ENCODE measurements around the gene SCGB1A1.

The SCGB1A1 gene

DNA sequence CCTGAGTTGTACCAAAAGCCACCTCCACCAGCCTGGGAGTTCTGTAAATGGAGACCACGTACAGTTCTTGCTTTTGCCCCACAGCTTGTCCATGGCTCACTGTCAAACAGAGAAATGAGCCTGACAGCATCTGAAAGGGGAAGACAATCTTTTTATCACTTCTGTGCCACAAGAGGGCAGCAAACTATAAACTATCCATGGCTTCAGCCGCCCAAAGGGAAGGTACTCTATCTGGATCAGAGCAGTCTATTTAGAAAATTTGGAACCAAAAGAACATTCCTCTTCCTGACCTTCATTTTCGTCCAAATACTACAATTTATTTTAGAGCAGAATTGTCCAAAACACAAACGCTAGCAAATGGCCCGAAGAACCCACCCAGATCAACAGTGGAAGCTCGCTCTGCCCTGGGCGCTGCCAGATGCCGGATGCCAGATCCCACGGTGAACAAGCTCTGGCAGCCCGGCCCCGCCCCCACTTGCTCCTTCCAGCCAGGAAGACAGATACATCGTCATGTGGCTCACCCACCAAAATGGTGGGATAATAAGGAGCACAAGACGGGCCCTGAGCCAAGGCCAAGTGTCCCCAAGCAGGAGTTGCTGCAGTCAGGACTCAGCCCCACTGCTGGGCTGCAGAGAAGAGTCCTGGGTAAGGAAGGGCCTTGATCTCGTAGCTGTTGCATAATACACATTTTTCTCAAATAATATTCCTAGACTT lies 23.9 kb upstream of the SCGB1A1 start:
- DNase-seq, result peak; percentile 46 to 95 (median 73)
- intact Hi-C loops (cut with DNase I), result loop anchor here (5.0 to 10.0 kb wide), 3 partner anchors 102 to 300 kb away; no protein-coding TSS in a partner anchor

DNA sequence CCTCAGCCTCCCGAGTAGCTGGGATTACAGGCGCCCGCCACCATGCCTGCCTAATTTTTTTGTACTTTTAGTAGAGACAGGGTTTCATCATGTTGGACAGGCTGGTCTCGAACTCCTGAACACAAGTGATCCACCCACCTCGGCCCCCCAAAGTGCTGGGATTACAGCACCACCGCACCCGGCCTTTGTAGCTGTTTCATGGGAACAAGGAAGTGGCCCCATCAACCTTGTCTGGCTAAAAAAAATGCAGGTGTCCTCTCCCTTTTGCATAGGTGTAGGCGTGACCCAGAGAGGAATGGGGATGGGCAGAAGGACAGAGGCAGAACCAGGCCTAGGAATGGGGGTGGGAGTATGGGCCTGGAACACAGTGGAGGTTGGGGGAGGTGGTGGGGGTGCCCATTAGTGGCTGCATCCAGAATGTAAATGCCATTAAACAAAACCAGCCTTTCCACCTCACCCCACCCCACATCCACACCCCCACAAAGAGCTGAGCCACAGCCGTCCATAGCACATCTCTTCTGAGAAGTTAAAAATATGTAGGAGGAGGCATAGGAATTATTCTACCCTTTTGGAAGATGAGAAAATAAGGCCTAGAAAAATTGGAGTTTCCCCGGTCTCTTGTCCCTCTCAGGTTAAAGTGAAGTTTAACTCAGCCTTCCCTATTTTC lies 22.8 kb upstream of the SCGB1A1 start:
- peak in 2 of 10 donors; percentile 68 to 72 for DNase-seq
- intact Hi-C loops (cut with DNase I), result loop anchor here (5.0 to 10.0 kb wide), 2 partner anchors 146 to 299 kb away; no protein-coding TSS in a partner anchor

DNA sequence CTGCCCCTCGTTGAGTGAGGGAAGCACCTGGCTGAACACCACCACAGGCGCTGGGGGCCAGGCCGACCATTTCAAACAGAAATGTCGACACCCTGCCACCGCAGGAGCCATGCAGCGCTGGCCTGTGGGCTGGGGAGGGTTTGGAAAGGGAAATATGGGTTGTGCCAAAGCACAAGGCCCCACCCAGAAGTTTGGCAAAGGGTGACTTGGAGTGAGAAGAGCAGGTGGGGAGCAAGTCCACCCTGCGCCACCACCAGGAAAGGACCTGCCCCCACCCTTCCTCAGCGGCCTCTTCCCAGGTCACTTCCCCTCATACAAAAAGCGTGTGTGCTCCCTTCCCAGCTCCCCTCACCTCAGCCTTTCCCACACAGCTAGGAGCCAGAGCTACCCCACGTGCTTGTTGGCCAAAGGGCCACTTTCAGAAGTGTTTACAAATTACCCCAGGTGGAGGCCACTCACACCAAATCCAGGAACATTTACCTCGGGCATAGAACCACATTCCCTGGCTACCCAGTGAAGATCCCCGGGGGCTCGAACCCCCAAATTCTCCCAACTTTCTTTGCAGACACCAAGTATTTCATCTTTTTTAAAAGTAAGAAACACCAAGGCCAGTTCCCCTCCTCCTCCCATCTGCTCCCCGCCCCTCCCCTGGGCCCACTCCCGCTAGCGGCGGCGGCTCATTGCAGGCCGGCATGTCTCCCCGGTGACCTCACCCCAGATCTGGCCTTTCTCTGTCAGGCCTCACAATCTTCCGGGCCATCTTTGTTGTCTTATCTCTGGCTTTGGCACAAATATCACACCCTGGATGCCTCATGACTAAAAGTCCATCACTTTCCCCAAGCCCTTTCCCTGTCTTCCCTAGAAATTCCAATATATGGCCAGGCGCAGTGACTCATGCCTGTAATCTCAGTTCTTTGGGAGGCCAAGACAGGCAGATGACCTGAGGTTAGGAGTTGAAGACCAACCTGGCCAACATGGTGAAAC lies 20.5 kb upstream of the SCGB1A1 start:
- intact Hi-C loops (cut with DNase I), result loop anchor here (5.0 to 10.0 kb wide), 2 partner anchors 144 to 296 kb away; no protein-coding TSS in a partner anchor
- DNase-seq, result peak in 1 of 10 donors; percentile 67

DNA sequence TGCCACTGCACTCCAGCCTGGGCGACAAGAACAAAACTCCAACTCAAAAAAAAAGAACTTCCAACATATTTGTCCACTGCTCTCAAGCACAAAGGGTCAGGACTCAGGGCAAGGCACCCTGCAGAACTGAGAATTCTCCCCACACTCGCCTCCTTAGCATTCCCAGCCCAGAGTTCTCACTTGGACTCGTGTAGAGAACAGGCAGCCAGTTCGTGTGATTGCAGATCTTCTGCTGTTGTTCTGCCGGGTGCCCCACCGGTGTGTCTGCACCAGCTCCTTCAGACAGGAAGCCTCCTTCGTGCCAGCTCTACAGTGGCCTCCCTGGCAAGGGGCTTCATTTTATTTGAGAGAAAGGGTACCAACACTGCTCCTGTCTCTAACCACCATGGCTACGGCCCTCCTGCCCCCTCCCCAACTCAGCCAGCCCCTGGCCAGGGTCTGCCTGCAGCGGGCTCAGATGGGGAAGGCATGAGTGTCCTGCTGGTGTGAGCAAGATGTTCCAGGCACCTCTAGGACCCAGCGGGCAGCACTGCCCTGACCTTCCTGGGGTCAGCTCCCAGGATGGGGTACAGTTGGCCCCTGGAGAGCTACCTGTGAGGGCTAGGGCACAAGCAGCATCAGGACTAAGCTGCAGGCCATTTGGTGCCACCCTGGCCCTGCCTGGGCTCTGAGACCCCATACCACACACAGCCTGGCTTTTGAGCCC lies 19.5 kb upstream of the SCGB1A1 start:
- intact Hi-C loops (cut with DNase I), result loop anchor here (5.0 to 10.0 kb wide), 2 partner anchors 143 to 295 kb away; no protein-coding TSS in a partner anchor
- peak in 3 of 10 donors; percentile 27 to 81 (median 51) for DNase-seq

DNA sequence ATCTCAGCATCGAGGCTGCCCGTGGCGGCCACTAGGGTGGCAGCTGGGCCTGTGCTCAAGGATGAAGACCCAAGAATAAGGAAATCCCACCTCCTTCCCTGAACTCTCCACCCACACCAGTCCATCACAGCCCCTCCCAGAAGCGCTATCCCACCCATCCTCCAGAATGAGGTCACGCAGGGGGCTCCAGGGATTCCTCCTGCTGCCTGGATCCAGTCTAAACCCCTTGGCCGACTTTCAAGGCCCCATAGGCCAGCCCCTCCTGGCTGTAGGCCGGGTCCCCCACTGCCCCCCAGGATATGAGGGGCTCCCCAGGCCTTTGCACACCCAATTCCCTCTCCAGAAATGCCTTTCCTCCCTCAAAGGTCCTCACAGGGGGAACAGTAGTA lies 19.0 kb upstream of the SCGB1A1 start:
- peak in 3 of 10 donors; percentile 31 to 47 (median 32) for DNase-seq
- intact Hi-C loops (cut with DNase I), result loop anchor here (5.0 to 10.0 kb wide), 2 partner anchors 142 to 295 kb away; no protein-coding TSS in a partner anchor

DNA sequence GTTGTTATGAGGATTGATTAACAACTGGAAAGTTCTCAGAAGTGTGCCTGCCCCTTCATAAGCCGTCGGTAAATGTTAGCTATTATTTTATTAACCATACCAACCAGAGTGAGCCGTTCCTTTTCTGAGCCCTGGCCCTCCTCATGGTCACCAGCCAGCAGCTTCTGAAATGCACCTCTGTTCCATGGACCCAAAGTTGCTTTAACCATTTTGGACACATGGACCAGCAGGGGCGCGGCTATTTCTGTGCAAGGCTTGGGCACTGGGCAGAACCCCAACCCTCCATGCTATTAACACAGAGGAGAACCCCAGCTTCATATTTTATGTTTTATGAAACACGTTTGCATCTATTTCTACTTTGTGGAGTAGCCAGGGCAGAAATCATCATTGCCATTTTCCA lies 18.6 kb upstream of the SCGB1A1 start:
- DNase-seq, result peak in 2 of 10 donors; percentile 42 to 52
- intact Hi-C loops (cut with DNase I), result no loop called here

DNA sequence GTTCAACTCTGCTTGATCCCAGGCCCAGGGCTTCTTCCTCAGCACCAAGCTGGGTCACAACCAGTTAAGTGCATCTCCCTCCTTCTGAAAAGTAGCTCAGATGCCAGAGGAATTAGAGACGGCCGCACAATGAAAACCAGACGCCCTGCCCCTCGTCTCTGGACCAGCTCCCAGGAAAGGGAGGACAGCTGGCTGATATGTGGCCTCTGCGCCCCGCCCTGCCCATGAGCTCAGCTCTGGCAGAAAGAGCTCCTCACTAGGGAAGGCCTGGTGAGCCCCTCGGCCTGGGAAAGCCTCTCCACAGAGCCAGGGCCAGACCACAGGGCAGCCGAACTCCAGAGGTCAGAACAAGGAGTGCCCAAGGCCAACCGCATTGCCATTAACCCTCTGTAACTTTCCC lies 18.1 kb upstream of the SCGB1A1 start:
- DNase-seq, result peak; percentile 53 to 95 (median 61)

DNA sequence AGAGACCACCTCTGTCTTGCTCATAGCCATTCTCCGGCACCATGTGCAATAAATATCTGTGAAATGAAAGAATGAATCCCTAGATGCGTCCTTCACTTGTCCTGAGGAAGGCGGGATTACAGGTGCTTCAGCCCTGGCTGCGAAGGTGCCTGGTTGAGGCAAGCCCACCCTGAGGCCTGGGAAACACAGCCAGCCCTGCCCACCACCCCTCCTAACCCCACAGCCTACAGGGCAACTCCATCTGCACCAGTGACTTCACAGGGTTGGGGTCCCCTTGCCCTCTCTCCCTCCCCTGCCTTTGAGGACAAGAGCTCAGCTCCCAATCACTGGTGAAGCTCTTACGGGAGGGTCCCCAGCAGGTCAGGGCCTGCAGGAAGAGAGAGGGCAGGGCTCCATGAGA lies 17.5 kb upstream of the SCGB1A1 start:
- DNase-seq, result peak in 2 of 10 donors; percentile 16 to 22
- intact Hi-C loops (cut with DNase I), result no loop called here

More for the DNA sequence above, 18.1 kb upstream of the SCGB1A1 start:
- intact Hi-C loops (cut with DNase I), result no loop called here

DNA sequence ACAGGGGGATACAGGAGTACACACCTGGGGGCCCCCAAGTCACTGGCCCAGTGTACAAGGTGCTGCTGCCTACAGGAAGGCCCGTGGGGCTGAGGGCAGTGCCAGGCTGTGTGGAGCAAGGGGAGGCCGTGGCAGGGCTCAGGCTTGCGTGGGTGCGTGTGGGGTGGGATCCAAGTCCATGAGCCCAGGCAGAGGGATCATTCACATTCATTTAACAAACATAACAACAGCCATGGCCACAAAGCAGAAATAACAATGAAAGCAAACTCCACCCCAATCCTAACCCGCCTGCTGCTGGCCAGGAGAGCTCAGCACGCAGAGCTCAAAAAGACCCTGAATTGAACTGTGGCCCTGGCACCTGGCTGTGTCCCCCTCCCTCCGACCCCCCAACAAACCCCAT lies 17.0 kb upstream of the SCGB1A1 start:
- intact Hi-C loops (cut with DNase I), result no loop called here

DNA sequence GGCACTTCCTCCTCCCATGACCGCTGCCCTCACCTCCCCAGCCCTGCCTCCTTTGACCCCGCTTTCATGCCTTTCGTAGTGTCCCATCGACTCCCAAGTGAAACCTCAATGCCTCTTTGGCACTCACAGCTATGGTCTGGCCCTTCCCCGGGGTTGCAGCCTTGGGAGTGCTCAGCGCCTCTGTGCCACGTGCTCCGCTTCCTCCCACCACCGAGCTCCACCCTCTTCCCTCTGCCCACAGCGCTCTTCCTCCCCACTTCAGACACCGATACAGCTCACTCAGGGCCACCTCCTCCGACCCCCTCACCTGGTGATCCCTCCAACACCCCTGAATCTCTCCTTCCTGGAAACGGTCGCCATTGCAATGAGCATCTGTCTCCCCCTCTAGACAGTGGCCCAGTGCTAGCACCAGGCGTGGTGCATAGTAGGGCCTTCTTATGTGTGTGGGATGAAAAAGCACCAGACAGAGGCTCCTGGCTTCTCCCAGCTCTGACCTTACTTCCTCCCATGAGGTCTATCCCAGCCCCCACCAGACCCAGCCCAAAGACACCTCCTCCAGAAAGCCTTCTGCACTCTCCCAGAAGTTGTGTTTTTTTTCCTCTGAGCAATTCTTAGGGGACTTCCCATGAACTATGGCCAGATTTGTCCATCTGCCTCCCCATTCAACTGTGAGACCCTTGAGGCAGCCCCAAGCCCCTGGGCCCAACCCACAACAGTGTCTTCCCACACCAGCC lies 16.4 kb upstream of the SCGB1A1 start:
- intact Hi-C loops (cut with DNase I), result no loop called here

More for the DNA sequence above, 17.0 kb upstream of the SCGB1A1 start:
- DNase-seq, result peak in 2 of 10 donors; percentile 35 to 41

DNA sequence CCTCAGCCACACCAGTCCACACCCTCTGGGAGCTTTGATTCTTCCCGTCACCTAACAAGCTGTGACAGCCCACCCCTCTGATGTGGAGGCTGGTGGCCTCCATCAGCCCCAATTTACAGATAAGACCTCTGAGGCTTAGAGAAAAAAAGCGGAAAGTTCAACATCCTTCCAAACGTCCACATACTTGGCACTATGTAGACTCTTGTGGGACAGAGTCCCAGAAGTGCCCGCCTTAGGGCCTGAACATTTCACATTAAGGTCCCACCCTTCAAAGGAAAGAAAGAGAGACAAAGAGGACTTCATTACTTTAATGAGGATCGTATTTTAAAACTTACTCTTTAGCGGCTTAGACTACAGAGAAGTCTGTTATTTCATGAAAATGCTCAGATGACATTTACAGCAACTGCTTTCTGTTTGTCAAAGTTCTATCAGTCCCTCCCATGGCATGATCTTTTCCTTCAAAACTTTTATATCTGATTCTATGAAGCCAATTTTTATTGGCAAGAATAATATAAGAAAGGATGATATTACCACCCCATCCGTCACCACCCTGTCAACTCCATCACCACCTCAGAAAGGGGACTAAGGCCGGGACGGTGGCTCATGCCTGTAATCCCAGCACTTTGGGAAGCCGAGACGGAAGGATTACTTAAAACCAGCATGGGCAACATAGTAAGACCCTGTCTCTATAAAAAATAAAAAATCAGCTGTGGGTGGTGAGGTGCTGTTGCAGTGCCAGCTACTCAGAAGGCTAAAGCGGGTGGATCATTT lies 15.7 kb upstream of the SCGB1A1 start:
- DNase-seq, result peak in 3 of 10 donors; percentile 12 to 27 (median 25)
- intact Hi-C loops (cut with DNase I), result no loop called here

More for the DNA sequence above, 16.4 kb upstream of the SCGB1A1 start:
- DNase-seq, result peak in 3 of 10 donors; percentile 61 to 80 (median 78)

DNA sequence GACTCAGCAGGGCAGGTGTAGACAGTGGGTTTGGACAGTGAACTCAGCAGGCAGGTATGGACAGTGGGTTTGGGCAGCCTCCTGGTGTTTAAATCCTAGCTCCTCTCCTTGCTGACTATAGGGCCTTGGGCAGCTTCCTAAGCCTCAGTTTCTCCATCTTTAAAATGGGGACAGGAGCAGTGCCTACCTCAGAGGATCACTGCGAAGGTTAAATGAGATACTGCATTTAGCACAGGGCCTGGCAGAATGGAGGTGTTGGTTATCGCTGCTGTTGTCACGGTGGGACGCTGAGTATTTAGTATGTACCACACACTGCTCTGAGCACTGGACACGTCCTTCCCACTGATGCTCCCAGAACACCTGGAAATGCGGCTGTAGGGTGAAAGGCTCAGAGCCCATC lies 14.4 kb upstream of the SCGB1A1 start:
- intact Hi-C loops (cut with DNase I), result no loop called here

DNA sequence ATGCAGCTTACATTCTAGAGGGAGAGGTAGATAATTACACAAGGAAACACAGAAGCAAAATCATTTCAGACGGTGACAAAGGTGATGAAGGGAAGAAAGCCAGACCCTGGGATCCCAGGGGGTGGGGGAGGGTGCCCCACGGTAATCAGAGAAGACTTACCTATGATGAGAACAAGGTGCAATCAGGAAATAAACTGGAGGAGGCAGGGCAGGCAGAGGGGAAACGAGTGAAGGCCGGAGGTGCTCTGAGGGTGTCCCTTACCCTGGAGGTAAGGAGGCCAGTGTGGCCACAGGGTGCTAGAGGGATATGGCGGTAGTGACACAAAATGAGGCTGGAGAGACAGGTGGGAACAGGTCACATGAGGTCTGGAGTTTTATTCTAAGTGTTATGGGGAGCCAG lies 13.9 kb upstream of the SCGB1A1 start:
- intact Hi-C loops (cut with DNase I), result no loop called here
- DNase-seq, result peak in 2 of 10 donors; percentile 12 to 58

More for the DNA sequence above, 14.4 kb upstream of the SCGB1A1 start:
- DNase-seq, result no peak

DNA sequence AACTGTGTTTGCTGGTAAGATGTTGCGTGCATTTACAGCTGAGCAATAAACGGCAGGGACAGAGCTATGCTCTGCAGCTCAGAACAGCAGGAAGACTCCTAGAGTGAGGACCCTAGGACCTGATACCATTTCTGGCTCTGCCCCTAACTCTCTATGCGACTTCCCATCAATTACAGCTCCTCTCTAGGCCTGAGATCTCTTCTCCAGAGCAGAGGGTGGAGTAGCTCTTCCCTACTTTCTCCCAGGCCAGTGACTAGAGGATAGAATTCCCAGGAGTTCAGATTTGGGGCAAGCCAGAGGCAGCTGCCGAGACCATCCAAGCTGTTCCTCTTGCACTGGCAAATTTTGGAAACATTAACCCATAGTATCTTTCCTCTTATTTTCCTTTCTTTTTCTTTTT lies 12.8 kb upstream of the SCGB1A1 start:
- intact Hi-C loops (cut with DNase I), result no loop called here
- peak in 1 of 10 donors; percentile 2 for DNase-seq

DNA sequence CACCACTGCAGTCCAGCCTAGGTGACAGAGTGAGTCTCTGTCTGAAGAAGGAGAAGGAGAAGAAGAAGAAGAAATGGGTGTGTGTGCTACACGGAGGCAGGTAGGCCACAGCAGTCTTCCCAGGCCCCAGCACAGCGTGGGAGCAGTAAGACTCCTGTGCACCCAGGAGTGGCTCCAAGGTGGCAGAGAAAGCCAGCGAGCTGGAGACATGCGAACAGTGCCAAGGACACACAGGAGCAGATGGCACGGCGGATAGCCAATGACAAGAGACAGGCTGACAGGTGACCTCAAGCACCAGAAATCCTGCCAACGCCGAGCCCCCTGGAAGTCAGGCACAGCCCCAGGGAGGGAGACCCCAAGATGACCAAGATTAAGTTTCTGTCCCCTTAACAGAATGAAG lies 9.0 kb upstream of the SCGB1A1 start:
- peak in 1 of 10 donors; percentile 63 for DNase-seq
- intact Hi-C loops (cut with DNase I), result no loop called here

DNA sequence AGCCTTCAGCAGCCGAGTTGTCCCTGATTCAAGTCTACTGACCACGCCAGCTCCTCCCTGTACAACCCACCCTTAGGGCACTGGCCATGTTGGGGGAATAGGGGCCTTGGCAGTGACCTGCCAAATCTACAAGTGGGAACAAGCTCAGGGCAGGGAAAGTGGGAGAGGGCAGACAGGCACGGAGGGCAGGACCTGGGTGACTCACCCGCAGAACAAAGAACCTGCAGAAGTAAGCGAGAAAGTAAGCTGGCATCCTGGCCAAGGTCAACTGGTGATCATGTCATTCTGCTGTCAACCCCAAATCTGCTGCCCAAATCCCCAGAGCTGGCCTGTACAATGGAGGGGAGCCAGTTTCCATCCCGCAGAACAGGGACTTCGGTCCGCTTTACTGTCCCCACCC lies 7.9 kb upstream of the SCGB1A1 start:
- no peak for DNase-seq
- intact Hi-C loops (cut with DNase I), result no loop called here

DNA sequence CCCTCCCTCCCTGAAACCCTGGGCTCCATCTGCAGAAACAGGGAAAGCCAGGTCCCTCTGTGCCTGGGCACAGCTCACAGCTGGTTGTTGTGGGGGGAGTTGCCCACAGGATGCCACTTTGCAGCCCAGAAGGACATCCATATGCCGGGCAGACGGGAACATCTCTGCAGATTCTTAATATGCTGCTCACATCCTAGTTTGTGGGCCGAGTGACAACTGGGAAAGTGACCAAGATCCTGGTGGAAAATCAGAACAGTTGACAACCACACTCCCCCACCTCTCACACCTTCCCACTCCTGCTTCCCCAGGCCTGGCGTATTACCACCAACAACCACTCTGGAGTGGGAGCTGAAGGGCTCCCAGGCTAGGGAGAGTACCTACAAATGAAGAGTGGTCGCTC lies 7.3 kb upstream of the SCGB1A1 start:
- DNase-seq, result peak; percentile 18 to 93 (median 64)
- intact Hi-C loops (cut with DNase I), result no loop called here

DNA sequence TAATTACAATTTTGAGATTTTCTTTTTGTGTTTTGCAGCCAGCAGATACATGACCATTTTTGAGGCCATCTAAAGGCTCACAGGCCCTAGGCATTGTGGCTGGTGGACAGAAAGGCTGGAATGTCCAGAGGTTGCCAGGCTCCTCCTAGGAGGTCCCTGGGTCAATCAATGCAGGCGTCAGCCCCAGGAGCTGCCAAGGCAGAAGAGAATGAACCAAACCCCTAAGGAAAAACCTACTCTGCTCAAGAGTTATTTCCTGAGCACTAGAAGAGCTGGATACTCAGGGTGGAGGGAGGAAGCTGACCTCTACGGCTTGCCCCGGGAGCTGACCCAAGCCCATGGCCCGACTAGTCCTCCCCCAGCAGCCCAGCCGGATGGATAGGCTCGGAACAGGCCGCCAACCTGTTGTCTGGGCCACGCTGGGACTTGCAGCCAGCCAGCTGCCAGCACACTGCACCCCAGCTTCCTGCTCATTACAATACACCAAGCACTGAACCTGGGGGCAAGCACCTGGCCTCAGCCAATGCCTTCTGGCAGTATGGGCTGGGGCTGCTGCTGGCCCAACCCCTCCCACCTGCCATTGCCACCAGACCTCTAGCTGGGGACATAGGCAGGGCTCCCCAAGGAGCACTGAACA lies 5.7 kb upstream of the SCGB1A1 start:
- intact Hi-C loops (cut with DNase I), result no loop called here
- DNase-seq, result peak in 1 of 10 donors; percentile 64

All from posterior cingulate gyrus (tissue), 11 donors.